GM21528 (cell line): Measurements from ENCODE around the gene MGLL.

Experiments used
- ATAC-seq: cut with Tn5 transposase; IDR thresholded peaks from one replicate; pipeline ENCODE4 v1.9.1; 2021; ENCODE audit warnings: mild to moderate bottlenecking, moderate library complexity; ENCODE audit not compliant: unreplicated experiment, low FRiP score

The MGLL gene

GRCh38 chr3:127835993-127836882, 13.9 kb upstream of the MGLL start:
- ATAC-seq = peak; percentile 69

DNA sequence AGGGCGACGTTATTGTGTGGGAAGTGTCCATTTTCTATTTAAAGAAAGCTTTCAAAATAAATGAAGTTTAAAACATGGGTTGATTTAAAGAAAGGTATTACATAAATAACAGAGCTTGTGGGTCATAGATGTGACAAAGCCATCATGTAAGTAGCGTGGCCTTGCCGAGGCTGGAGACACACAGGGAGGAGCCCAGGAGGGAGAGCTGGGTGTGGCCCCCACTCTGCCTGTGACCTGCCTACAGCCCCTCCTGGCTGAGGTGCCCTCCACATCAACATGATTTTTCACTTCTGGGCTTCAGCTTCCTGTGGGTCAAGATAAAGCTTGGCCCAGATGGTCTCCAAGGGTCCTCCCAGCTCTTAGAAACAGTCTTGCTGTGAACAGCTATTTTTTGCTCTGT, 12.5 kb upstream of the MGLL start:
- ATAC-seq = peak; percentile 18

DNA sequence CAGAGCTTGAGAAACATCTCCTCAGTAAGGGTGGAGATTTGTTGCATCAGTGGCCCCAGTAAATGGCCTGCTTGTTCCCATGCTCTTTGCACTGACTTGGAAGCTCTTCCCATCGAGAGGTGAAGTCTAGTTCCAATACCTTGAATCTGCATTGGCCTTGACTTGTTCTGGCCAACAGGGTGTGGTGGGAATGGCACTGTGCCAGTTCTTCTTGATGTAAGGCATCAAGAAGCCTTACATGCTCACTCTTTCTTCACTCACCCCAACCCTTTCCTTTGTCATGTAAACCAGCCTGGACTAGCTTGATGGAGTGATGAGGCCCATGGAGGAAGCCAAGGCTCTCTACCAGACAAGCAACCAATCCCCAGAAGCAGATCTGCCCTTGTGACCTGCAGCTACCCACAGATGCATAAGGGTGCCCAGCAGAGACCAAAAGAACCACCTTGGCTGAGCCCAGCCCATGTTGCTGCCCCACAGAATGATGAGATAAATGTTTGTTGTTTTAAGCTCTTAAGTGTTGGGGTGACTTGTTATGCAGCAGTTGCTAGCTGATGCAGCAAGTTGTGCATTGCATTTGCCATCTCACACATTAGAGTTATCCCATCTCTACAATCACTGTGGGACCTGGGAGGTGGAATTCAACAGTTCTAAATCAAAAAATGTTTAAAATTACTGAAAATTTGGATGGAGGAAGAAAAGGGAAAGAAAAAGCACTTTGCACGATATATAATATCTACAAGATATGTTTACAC, 11.1 kb upstream of the MGLL start:
- no peak for ATAC-seq

DNA sequence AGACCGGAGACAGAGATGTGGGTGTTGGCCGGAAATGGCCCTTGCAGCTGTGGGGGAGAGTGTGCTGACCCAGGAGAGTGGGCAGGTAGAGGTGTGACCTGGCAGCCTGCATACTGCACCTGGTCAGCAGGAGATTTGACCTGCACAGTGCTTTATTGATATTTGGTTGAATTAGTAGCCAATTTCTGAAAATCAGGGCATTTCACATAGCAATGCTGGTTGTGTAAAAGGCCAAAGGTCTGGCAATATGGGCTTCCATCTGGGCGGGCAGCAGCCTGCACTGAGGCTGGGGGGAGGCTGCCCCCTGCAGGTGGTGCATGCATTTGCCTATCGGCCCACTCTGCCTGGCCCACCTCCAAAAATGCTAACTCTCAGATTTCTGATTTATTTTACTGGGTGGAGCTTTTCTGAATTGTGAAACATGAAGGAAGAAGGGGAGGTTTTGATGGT, 9.4 kb upstream of the MGLL start:
- ATAC-seq = no peak

- no peak for ATAC-seq
These were observed 7.2 kb upstream of the MGLL start for GRCh38 chr3:127829537-127829936.

DNA sequence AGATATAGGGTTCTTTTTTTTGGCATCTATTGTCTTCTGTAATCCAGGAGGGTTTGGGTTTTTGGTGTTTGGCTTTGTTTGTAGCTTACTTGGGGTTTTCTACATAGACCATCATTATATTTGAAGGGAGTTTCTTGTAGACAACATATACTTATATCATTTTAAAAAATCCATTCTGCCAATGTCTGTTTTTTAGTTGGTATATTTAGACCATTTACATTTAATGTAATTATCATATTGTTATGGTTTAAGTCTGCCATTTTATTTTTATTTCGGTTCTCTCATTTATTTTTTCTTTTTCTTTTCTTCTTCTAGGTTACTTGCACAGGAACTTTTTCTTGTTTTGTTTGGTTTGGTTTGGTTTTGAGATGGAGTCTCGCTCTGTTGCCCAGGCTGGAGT, 5.5 kb upstream of the MGLL start:
- no peak for ATAC-seq

DNA sequence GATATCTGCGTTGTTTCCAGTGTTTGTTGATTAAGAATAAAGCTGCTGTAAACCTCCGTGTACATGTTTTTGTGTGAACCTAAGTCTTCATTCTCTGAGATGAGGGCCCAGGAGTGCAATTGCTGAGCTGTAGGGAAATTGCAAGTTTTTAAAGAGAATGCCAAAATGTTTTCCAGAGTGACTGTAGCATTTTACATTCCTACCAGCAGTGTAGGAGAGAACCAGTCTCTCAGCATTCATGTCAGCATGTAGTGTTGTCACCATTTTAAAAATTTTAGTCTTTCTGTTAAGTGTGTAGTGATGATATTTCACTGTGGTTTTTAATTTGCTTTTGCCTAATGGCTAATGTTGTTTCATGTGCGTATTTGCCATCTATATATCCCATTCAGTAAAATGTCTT, 3.4 kb upstream of the MGLL start:
- no peak for ATAC-seq

- no peak for ATAC-seq
These were observed 2.0 kb upstream of the MGLL start for GRCh38 chr3:127824151-127824825.

DNA sequence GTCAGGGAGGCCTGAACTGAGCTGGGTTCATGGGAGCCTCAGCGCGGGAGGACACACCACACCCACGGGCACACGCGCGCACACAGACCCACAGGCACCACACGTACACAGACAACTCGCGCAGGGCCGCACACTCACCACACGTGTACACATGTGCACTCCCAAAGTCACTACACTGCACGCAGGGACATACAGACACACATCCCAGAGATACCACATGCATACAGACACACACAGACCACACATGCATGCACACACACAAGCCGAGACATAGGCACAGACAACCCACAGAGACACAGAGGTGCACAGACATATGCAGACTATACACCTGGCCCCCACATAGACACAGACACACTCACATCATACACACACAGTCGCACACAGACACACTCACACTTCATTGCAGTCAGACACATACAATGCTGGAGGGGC, 1.1 kb upstream of the MGLL start:
- peak; percentile 18 for ATAC-seq

GRCh38 chr3:127822682-127823425, 539 bp upstream of the MGLL start:
- ATAC-seq = peak; percentile 47

DNA sequence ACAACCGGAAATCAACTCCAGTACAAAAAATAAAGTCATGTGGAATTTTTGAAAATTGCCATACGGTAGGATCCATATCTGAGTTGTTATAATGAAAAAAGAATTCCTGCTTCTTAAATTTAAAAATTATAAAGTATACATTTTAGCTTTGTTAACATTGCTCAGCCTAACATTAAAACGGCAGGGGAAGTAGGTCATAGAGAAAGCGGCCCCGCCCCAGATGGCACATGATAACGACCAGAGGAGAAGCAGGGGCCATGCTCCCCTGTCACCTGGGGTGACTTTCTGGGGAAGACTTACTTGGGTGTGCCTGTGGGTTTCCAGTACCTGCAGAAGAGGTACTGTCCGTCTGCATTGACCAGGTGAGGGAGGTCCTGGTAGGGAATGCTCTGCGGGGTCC, 921 bp downstream of the MGLL start:
- no peak for ATAC-seq

DNA sequence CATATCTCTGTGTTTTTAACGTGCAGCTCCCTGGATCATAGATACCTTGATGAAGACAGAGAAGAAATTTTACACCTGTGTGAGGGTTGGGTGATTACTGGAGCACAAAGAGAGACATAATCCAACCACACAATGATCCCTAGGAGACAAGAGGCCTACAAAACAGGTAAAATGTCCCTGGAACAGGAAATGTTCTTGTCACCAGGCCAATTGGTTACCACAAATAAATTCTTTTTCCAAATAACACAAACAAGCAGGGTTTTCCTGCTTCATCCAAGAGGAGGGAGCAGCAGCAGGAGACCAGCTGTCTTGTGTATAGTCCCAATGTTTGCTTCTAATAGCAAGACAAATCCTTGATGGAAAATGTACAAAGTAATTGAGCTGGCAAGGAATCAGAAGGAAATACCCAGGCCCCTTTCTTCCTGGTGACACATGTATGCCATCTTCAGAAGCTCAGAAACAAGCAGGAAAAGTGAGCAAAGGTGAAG, 1.4 kb downstream of the MGLL start:
- ATAC-seq = no peak

GRCh38 chr3:127820221-127820825, 2.0 kb downstream of the MGLL start:
- ATAC-seq = no peak

DNA sequence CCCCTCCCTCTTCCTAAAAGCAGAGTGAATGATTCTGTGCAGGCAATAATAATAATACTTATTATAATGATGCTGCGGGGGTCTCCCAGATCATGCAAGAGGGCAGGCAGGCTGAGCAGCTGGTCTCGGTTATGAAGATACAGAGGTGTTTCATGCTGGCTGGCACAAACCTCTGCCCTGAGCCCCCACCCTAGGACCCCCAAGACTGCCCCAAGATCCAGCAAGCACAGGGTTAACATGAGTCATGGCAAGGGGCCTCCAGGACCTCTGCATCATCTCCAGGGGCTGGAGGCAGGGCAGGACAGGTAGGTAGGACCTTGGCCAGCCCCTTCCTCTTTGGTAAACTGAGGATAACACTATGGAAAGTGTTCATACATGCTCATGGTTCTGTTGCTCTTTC, 2.7 kb downstream of the MGLL start:
- ATAC-seq = no peak

- ATAC-seq = no peak
These were observed 3.2 kb downstream of the MGLL start for GRCh38 chr3:127819086-127819485.

DNA sequence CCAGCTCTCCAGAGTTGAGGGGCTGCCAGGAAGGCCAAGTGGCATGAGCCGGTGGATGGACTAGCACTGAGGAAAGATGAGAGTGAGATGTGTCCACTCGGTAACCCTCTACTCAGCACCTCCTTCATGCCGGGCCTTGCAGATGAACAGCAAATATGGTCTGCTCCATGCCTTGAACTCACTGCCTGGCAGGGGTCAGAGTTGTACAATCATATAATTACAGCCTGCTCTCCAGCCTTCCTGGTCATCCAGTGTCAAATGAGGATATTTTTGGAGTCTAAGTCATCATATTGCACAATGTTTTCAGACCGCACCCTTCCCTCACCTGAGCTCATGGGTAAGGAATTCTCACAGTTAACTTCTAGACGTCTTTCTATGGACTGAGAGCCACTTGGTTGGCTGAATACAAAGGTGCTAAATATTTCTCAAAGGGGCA, 4.9 kb downstream of the MGLL start:
- ATAC-seq = no peak

DNA sequence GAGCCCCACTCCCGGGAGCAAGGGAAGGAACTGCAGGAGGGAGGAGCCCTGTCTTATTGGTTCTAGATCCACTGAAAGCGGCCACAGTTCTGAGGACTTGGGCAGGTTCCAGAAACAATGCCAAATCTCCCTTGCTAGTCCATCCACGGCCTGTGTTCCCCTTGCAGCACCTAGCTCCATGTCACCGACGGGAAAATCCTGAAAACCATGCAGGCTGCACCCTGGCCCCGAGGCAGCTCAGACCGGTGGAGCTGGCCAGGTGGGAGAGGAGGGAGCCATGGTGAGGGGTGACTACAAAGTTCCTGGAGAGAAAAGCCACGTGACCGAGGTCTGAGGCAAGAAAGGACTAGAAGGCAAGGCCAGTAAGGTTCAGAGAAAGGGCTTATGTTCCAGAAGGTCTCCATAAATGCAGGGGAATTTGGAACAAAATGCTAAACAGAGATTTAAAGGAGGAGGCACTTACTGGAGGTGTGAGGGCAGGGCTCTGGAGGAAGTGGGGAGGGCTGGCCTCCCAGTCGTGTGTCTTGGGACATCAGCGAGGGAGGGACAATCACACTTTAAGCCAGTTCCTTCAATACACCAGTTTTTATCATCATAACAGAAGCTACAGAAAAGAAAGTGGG, 5.4 kb downstream of the MGLL start:
- ATAC-seq = no peak

- ATAC-seq = no peak
These were observed 6.4 kb downstream of the MGLL start for GRCh38 chr3:127815641-127816605.
